HG03135 (cell line): ENCODE data around the gene CFAP46.
"Not testable (repeated sequence)": the region's sequence is repeated elsewhere in the genome, so short reads cannot be mapped to it uniquely, and the experiment has no call there.

Source experiments
- ATAC-seq: cut with Tn5 transposase; IDR thresholded peaks from one replicate; pipeline ENCODE4 v1.9.1; 2021; ENCODE audit warnings: mild to moderate bottlenecking, moderate library complexity; ENCODE audit not compliant: unreplicated experiment

Gene CFAP46

DNA sequence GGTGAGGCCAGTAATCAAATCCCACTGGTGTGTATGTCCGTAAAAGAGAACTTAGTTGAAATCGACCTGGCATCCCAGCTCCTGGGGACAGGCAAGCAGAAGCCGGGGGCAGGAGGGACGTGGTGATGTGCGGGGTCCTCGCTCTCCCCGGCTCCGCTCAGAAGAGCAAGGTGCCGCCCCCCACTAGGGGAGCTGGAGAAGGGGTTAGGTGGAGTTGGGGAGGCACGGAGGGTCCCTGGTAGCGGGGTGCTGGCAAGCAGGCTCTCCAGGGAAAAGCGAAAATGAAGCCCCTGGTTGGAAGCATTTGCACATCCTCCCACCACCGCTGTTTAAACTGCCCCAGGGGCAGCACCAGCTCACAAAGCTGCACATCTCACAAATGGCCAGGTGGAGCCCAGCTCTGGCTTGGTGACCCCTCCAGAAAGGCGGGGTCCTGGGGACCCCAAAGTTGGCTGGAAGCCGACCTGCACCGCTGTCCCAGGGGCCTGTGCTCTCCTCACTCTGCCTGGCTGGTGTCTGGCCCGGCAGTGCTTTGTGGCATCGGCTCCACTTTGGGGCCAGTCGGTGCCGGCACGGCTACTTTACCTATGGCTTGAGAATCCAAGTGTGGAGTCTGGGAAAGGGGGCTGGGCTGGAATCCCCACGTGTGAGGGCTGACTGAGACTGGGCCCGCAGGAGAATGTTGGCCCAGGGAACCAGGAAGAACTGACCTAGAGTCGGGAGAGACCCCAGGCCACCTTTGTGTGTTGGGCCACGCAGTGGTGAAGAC, 2.9 kb upstream of the CFAP46 start:
- no peak for ATAC-seq

DNA sequence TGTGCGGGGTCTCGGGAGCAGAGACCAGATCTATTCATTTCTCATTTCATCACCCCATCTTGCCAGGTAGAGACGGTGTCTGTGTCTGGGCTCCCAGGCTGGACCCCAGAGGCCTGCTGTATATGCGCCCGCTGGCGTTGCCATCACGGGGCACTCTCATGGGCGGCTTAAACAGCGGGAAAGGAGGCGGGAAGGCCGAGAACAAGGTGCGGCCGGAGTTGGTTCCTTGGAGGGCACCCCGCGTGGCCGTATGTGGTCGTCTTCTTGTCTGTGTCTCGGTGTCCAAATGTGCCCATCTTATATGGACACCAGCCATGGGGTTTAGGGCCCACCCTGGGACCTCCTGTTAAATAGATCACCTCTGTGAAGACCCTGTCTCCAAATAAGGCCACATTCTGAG, 2.1 kb upstream of the CFAP46 start:
- ATAC-seq: no peak

GRCh38 chr10:132943791-132944404, 1.5 kb upstream of the CFAP46 start:
- no peak for ATAC-seq

- ATAC-seq: no peak
Observed at GRCh38 chr10:132943058-132943790, 854 bp upstream of the CFAP46 start.

GRCh38 chr10:132941640-132942051, 724 bp downstream of the CFAP46 start:
- no peak for ATAC-seq

- ATAC-seq: no peak
Observed at GRCh38 chr10:132940791-132941465, 1.4 kb downstream of the CFAP46 start.

DNA sequence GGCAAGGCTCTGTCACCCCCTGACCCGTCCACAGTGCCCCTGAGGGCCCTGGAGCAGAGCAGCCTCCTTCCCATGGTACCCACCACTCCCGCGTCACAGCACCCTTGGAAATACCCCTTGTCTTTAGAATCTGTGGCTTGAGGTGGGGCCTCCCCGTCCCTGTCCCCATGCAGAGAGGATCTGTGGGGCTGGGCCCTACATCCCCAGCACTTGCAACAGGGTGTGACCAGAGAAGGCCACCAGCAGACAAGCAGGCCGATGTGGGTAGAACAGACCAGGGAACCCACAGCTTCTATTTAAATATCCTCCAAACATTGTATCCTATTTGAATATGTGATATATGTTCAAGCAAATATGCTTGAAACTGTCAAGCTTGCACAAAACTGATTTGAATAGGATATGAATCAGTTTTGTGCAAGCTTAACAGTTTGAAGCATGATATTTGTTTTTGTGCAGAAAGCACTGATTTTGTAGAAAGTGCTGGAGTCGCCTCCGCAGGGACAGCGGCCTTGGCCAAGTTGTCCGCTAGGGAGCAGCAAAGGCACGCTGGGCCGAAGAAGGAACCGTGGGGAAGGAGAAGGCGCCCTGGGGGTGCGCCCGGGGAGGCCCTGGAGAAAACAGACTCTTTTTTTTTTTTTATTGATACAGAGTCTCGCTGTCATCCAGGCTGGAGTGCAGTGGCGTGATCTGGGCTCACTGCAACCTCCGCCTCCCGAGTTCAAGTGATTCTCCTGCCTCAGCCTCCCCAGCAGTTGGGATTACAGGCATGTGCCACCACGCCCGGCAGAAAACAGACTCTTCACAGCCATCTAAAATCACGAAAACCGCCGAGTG, 2.2 kb downstream of the CFAP46 start:
- no peak for ATAC-seq

GRCh38 chr10:132939378-132939955, 2.9 kb downstream of the CFAP46 start:
- ATAC-seq: no peak

DNA sequence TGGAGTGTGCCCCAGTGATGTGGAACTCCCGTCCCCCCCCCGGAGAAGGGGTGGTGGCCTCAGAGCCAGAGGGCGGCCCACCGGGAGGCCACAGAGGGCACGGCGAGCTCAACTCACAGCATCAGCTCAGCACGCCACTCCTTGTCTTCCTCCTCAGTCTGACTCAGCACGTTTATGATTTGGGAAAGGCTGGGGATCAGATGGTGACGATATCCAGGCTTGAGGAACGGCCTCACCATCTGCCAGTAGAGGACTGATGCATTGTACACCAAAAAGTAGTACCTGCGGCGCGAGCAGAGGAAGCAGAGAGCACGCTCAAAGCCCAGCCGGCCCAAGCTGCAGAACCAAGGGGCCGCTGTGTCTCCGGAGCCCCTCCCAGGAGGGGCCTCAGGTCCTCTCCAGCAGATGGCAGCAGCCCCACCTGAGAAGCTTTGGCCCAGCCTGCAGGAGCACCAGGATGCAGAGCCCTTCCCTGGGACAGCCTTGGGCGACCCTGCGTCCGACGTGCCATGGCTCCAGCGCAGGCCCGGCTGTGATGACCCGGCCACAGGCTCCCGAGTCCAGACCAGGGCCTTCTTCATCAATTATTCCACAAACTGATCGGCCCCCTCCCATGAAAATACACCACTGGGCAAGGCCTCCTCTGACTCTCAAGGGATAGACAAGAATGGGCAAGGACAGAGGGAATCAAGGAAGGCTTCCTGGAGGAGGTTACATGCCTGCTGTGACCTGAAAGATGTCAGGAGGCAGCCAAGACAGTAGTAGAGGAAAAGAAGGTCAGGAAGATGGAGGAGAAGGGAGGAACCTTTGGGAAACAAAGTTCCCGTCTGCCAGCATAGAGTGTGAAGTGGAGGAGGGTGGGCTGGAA, 3.7 kb downstream of the CFAP46 start:
- ATAC-seq: no peak

DNA sequence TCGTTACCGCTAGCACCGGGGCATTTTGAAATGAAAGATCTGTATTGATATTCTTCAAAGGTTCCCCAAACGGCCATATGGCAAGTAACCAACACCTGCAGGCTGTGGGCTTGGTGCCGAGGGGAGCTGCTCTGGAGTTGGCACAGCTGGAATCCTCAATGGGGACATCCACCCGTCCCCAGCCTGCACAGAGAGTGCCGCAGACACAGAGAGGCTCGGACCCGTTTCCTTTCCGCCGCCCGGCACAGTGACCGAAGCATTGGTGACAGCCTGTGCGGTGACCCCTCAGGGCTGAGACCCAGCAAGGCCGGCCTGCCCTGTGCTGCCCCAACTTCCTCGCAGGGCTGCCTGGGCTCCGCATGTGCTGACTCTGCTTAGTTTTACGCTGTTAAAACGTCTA, 4.5 kb downstream of the CFAP46 start:
- no peak for ATAC-seq

DNA sequence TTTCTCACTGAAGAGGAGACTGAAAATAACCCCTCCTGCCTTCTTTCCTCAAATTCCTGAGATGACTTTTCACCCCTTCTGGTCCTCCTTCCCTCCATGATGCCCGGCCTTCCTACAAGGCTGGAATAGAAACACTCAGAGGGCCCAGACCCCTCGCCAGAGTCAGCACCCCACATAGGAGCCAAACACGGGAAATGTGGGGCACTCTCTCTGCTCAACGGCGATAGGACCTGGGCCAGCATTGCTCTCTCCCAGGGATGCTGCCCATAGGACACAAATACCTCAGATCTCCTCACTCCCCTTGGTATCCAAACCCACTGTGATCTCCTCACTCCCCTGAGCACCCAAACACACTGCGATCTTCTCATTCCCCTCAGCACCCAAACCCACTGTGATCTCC, 7.4 kb downstream of the CFAP46 start:
- no peak for ATAC-seq

- ATAC-seq: no peak
Observed at GRCh38 chr10:132933308-132934042, 8.9 kb downstream of the CFAP46 start.

GRCh38 chr10:132932461-132933307, 9.7 kb downstream of the CFAP46 start:
- no peak for ATAC-seq

- ATAC-seq: not testable (repeated sequence)
Observed at GRCh38 chr10:132931258-132932250, 10.8 kb downstream of the CFAP46 start.

DNA sequence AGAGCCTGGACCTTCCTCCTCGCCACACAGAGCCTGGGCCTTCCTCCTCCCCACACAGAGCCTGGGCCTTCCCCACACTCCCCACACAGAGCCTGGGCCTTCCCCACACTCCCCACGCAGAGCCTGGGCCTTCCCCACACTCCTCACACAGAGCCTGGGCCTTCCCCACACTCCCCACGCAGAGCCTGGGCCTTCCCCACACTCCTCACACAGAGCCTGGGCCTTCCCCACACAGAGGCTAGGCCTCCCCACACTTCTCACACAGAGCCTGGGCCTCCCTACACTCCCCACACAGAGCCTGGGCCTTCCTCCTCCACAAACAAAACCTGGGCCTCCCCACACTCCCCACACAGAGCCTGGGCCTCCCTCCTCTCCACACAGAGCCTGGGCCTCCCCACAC, 11.7 kb downstream of the CFAP46 start:
- ATAC-seq: not testable (repeated sequence)

GRCh38 chr10:132929953-132930548, 12.3 kb downstream of the CFAP46 start:
- ATAC-seq: no peak
